ENCODE results near the gene COL20A1. TPM values are rescaled to one million over a fixed set of nuclear protein-coding genes. Genes with fewer than 3 reads are reported as not detected.

The COL20A1 gene
- total RNA-seq, 1 experiment from 2014 or later = 2.3 TPM

GRCh38 chr20:63325554-63326313, 32.7 kb downstream of the COL20A1 start:
- Histone ChIP-seq H3K79me2 (ENCODE audit: insufficient read depth, low read length) (no peaks in the 10 kb centered on the region), H2BK15ac (ENCODE audit: low read depth, low read length) (no peak overlapping the region), H3K27ac (ENCODE audit: insufficient read length, low read depth, low read length) (no peak overlapping the region), H2AFZ (ENCODE audit: low read length) (no peak overlapping the region), H3K14ac (ENCODE audit: insufficient read depth, low read length) (no peak overlapping the region; the same call in 1 of the 2 replicates), H3K23me2 (ENCODE audit: insufficient read length, low read depth, low read length, poor library complexity, severe bottlenecking) (no peaks in the 10 kb centered on the region), H2BK5ac (ENCODE audit: insufficient read length, low read length) (no peak overlapping the region), H3K56ac (ENCODE audit: insufficient read length, low read depth, low read length) (no peak overlapping the region), H3K4ac (ENCODE audit: low read depth, low read length) (no peak overlapping the region), H3K27me3 (ENCODE audit: insufficient read depth, low read length) (no peaks in the 10 kb centered on the region), H3K9me3 (ENCODE audit: control insufficient read depth, low read depth, low read length) (no peaks in the 10 kb centered on the region), H3K4me2 (ENCODE audit: insufficient read depth, insufficient read length, low read length) (no peak overlapping the region), H2BK12ac (ENCODE audit: insufficient read length, low read depth, low read length) (no peak overlapping the region), H3K79me1 (ENCODE audit: insufficient read depth, low read depth, low read length, poor library complexity, severe bottlenecking) (no peaks in the 10 kb centered on the region), H4K91ac (ENCODE audit: insufficient read length, low read depth, low read length) (no peak overlapping the region), H3K23ac (ENCODE audit: insufficient read length, low read depth, low read length) (no peak overlapping the region), H4K5ac (ENCODE audit: insufficient read length, low read depth, low read length) (no peak overlapping the region), H4K20me1 (ENCODE audit: control insufficient read depth, insufficient read depth, insufficient read length) (no peaks in the 10 kb centered on the region), H3T11ph (ENCODE audit: low read length) (no peak overlapping the region), H4K8ac (replicated peaks; ENCODE audit: insufficient read length, low read depth, low read length) (no peak overlapping the region), H3K4me1 (ENCODE audit: insufficient read depth, low read length) (no peaks in the 10 kb centered on the region), H3K9ac (ENCODE audit: extremely low read depth, insufficient read length, low read length) (no peak overlapping the region), H2BK120ac (ENCODE audit: low read depth, low read length, poor library complexity, severe bottlenecking) (no peak overlapping the region), H2AK5ac (ENCODE audit: insufficient read length, low read length) (no peak overlapping the region), H3K18ac (ENCODE audit: insufficient read length, low read depth, low read length) (no peak overlapping the region), H2BK20ac (ENCODE audit: low read depth, low read length, poor library complexity, severe bottlenecking) (no peak overlapping the region)
- Mint-ChIP-seq H3K4me3 (no peak overlapping the region), H3K36me3 (ENCODE audit: insufficient read depth in 1 of 3, low read depth in 3 of 3) (no peaks in the 10 kb centered on the region), H3K27me3 (ENCODE audit: low read depth) (peaks cover 6% of the 10 kb centered on the region; the same call in 1 of the 2 replicates), H3K9me3 (no peaks in the 10 kb centered on the region), H3K4me1 (peaks cover 0 to 13% of the 10 kb centered on the region in 2 experiments; a peak in 3 of 4 replicates), H3K27ac (no peak overlapping the region)
- TF ChIP-seq, protein P1, sequence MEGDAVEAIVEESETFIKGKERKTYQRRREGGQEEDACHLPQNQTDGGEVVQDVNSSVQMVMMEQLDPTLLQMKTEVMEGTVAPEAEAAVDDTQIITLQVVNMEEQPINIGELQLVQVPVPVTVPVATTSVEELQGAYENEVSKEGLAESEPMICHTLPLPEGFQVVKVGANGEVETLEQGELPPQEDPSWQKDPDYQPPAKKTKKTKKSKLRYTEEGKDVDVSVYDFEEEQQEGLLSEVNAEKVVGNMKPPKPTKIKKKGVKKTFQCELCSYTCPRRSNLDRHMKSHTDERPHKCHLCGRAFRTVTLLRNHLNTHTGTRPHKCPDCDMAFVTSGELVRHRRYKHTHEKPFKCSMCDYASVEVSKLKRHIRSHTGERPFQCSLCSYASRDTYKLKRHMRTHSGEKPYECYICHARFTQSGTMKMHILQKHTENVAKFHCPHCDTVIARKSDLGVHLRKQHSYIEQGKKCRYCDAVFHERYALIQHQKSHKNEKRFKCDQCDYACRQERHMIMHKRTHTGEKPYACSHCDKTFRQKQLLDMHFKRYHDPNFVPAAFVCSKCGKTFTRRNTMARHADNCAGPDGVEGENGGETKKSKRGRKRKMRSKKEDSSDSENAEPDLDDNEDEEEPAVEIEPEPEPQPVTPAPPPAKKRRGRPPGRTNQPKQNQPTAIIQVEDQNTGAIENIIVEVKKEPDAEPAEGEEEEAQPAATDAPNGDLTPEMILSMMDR (conservative IDR thresholded peaks at IDR 0.05) = no peak
- no CpG with 5 or more reads among the region's 8 CpGs for WGBS (ENCODE audit: extremely low coverage, insufficient read length, low lambda C conversion rate)
- no peak for DNase-seq

All from H9 (cell line).